Left lung (tissue), 10 donors: ENCODE results near the gene PPP1R13B. TPM values are rescaled to one million over a fixed set of nuclear protein-coding genes. Genes with fewer than 3 reads are reported as not detected.

Experiments
- ATAC-seq: fragments of 200-7000 bp; cut with Tn5 transposase; one replicate; pipeline ENCODE4 v1.9.1; 2020; ENCODE audit warnings: moderate library complexity
- DNase-seq, 4 donors: peaks; one replicate each; pipeline ENCODE4 v3.0.0-alpha.2; 2013 to 2020
- H3K27ac ChIP-seq, 2 donors: fragments of 200-600 bp; sonication (generic) in 1 of 2; one replicate each; pipeline versions ENCODE4 v1.5.0 to v1.8.0; 2020 to 2021
- H3K27me3 ChIP-seq, 2 donors: fragments of 200-600 bp; sonication (generic) in 1 of 2; one replicate each; pipeline versions ENCODE4 v1.5.0 to v1.8.0; 2020 to 2021
- H3K36me3 ChIP-seq, 2 donors: fragments of 200-600 bp; sonication (generic) in 1 of 2; one replicate each; pipeline versions ENCODE4 v1.5.0 to v1.8.0; 2020 to 2021
- H3K4me1 ChIP-seq, 2 donors: fragments of 200-600 bp; one replicate each; pipeline ENCODE4 v1.8.0; 2021
- H3K4me3 ChIP-seq, 2 donors: fragments of 200-600 bp; sonication (generic) in 1 of 2; one replicate each; pipeline versions ENCODE4 v1.5.0 to v1.8.0; 2020 to 2021; ENCODE audit warnings: mild to moderate bottlenecking in 1 of 2
- H3K9me3 ChIP-seq, 2 donors: fragments of 200-600 bp; sonication (generic) in 1 of 2; one replicate each; pipeline versions ENCODE4 v1.5.0 to v1.8.0; 2020 to 2021
- CTCF ChIP-seq, 2 donors: fragments of 200-600 bp; sonication (generic) in 1 of 2; IDR thresholded peaks; one replicate each; pipeline versions ENCODE4 v1.5.0 to v1.8.0; 2021; ENCODE audit warnings: antibody characterized with exemption in 2 of 2
- intact Hi-C, 2 donors: fragments of 100-400 bp; cut with DNase I; formaldehyde crosslinking; loops; one replicate each; pipeline versions ENCODE4 v1.11.2 to v1.14.2; 2022
- polyA plus RNA-seq, 6 donors: library from polyadenylated mRNA; unstranded; fragments of 120-200 nt; gene quantifications; one replicate each; pipeline ENCODE4 v1.2.1, GENCODE V29; 2013; ENCODE audit not compliant: insufficient read length in 6 of 6
- total RNA-seq, 2 donors: library from RNA; stranded (reverse); fragmentation: NEBNext Ultra II Directional; extraction: Animal tissue kit (Norgen Biotek cat#: 25700); gene quantifications; one replicate each; pipeline ENCODE4 v1.2.1, GENCODE V29; 2021
- donor health status: DM: no; HTN: yes; CAD: no.
- donor health status: DM: no; HTN: no; CAD: no.

Gene PPP1R13B
- total and polyA plus RNA-seq, 8 donors, result 48.0 to 86.9 (median 61.7) TPM

GRCh38 chr14:103770500-103770899 lies 76.9 kb downstream of the PPP1R13B start:
- Histone ChIP-seq H3K36me3 (peaks cover 0 to 5% of the 10 kb centered on the region in 2 donors), H3K4me3 (no peak overlapping the region), H3K27ac (no peak overlapping the region), H3K4me1 (no peaks in the 10 kb centered on the region), H3K9me3 (no peaks in the 10 kb centered on the region), H3K27me3 (no peaks in the 10 kb centered on the region)
- no peak for ATAC-seq
- no peak for TF ChIP-seq CTCF (IDR thresholded peaks at IDR 0.05)
- intact Hi-C loops, result no loop called here
- no peak for DNase-seq

GRCh38 chr14:103767336-103767894 lies 80.0 kb downstream of the PPP1R13B start:
- intact Hi-C loops, result no loop called here

DNA sequence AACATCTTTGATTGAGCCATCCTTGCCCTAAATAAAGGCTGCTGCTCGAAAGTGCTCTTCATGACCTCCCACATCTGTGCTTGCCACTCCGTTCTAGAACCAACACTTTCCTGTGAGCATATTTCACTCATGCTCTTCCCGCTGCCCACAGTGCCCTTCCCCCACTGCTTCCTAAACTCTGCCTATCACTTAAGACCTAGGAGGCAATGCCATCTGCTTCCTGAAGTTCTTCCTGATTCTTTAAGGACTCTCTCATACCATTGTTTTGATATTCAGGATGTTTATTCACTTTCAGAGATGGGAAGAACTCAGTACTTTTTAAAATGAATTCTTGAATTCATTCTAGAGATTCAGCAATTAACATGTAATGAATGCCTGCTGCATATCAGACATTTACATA lies 81.8 kb downstream of the PPP1R13B start:
- H3K9me3 ChIP-seq, result no peaks in the 10 kb centered on the region
- peaks cover 0 to 3% of the 10 kb centered on the region in 2 donors for H3K36me3 ChIP-seq
- DNase-seq, result no peak
- H3K27me3 ChIP-seq, result no peaks in the 10 kb centered on the region
- no peak for TF ChIP-seq CTCF (IDR thresholded peaks at IDR 0.05)
- intact Hi-C loops, result no loop called here
- ATAC-seq, result no peak
- H3K4me1 ChIP-seq, result no peaks in the 10 kb centered on the region
- H3K27ac ChIP-seq, result no peak overlapping the region
- H3K4me3 ChIP-seq, result no peak overlapping the region

More at GRCh38 chr14:103767336-103767894, 80.0 kb downstream of the PPP1R13B start:
- Histone ChIP-seq H3K4me3 (no peak overlapping the region), H3K9me3 (no peaks in the 10 kb centered on the region), H3K27me3 (no peaks in the 10 kb centered on the region), H3K4me1 (no peaks in the 10 kb centered on the region), H3K27ac (no peak overlapping the region), H3K36me3 (peaks cover 0 to 3% of the 10 kb centered on the region in 2 donors)
- DNase-seq, result no peak
- TF ChIP-seq CTCF (IDR thresholded peaks at IDR 0.05), result no peak
- no peak for ATAC-seq

DNA sequence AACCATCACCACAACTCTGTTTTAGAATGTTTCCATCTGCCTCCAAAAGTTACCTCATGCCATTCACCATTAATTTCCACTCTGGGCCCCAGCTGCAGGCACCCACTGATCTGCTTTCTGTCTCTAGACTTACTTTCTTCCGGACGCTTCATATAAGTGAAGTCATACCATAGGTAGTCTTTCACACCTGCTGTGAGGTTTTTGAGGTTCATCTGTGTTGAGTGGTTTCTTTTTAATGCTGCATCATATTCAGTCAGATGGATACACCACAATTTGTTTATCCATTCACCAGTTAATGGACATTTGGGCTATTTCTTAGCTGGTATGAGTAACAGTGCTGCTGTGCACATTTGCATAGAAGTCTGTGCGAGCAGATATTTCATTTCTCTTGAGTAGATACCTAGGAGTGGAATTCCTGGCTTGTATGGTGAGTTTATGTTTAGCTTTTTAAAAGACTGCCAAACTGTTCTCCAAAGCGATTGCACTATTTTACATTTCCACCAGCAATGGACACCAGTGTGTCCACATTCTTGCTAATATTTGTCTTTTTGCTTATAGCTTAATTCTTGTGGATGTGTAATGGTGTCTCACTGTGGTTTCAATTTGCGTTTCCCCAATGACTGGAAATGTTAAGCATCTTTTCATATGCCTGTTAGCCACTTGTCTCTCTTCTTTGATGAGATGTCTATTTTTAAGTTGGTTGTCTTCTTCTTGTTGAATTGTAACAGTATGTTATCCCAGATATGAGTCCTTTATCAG lies 83.5 kb downstream of the PPP1R13B start:
- DNase-seq, result no peak
- H3K4me3 ChIP-seq, result no peak overlapping the region
- H3K4me1 ChIP-seq, result no peaks in the 10 kb centered on the region
- H3K36me3 ChIP-seq, result peaks cover 0 to 3% of the 10 kb centered on the region in 2 donors
- ATAC-seq, result no peak
- intact Hi-C loops, result no loop called here
- H3K9me3 ChIP-seq, result no peaks in the 10 kb centered on the region
- TF ChIP-seq CTCF (IDR thresholded peaks at IDR 0.05), result no peak
- H3K27ac ChIP-seq, result no peak overlapping the region
- no peaks in the 10 kb centered on the region for H3K27me3 ChIP-seq

DNA sequence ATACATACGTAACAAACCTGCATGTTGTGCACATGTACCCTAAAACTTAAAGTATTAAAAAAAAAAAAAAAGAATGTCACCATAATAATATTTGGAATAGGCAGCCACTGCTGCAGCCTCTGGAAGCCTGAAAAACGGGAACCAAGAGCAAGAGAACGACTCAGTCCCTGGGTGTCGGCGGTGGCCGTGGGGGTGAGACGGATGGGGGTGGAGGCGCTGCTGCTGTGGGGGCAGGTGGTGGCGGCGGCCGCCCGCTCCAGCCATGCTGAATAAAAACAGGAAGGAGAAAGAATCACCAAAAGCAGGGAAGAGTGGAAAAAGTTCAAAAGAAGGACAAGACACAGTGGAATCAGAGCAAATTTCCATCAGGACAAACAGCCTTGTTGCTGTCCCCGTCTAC lies 84.8 kb downstream of the PPP1R13B start:
- H3K9me3 ChIP-seq, result no peaks in the 10 kb centered on the region
- ATAC-seq, result no peak
- TF ChIP-seq CTCF (IDR thresholded peaks at IDR 0.05), result no peak
- intact Hi-C loops, result no loop called here
- no peaks in the 10 kb centered on the region for H3K27me3 ChIP-seq
- H3K27ac ChIP-seq, result no peak overlapping the region
- no peaks in the 10 kb centered on the region for H3K4me1 ChIP-seq
- DNase-seq, result no peak
- peaks cover 0 to 3% of the 10 kb centered on the region in 2 donors for H3K36me3 ChIP-seq
- no peak overlapping the region for H3K4me3 ChIP-seq
